ENCODE data around the gene GALNT18. TPM values are rescaled to one million over a fixed set of nuclear protein-coding genes. Genes with fewer than 3 reads are reported as not detected.

The GALNT18 gene
- polyA plus RNA-seq, 1 donor (not counting 4 experiments of a cell fraction or from before 2014, with no cell fraction given) = 27.2 TPM

GRCh38 chr11:11555208-11555607 lies 66.6 kb downstream of the GALNT18 start:
- H3K4me2 ChIP-seq (ENCODE audit: control insufficient read depth, extremely low read depth, insufficient read depth, low read depth, low read length) = no peak overlapping the region
- TF ChIP-seq EZH2 (IDR thresholded peaks at IDR 0.05; ENCODE audit: low read length) (no peak), CTCF (optimal IDR thresholded peaks at IDR 0.05 in 1 of 3, IDR thresholded peaks at IDR 0.05 in 1 of 3, conservative IDR thresholded peaks at IDR 0.05 in 1 of 3; ENCODE audit: extremely low read depth in 1 of 3, insufficient read depth in 2 of 3, low read length in 3 of 3) (no peak)
- H4K20me1 ChIP-seq (ENCODE audit: control insufficient read depth, extremely low read depth, insufficient read depth, low read length) = no peaks in the 10 kb centered on the region
- no peaks in the 10 kb centered on the region for H3K27me3 ChIP-seq (ENCODE audit: control insufficient read depth, extremely low read depth, insufficient read depth, low read length)
- FAIRE-seq = no peak
- H2AFZ ChIP-seq (ENCODE audit: control insufficient read depth, low read length) = no peak overlapping the region
- H3K79me2 ChIP-seq (ENCODE audit: control insufficient read depth, insufficient read depth, low read length) = peaks cover 9% of the 10 kb centered on the region
- DNase-seq (ENCODE audit: low read depth, low spot score) = no peak
- no peaks in the 10 kb centered on the region for H3K36me3 ChIP-seq (ENCODE audit: control insufficient read depth in 2 of 2, extremely low read depth in 1 of 2, insufficient read depth in 2 of 2, low read length in 2 of 2)
- H3K9me3 ChIP-seq (ENCODE audit: control insufficient read depth, low read depth, low read length) = no peaks in the 10 kb centered on the region
- dilution Hi-C loops (cut with MboI; ENCODE audit: extremely low pct_ligation_motif_present, low sequenced_read_pairs) = no loop called here
- H3K9ac ChIP-seq (ENCODE audit: control insufficient read depth, extremely low read depth, insufficient read depth, low read length) = no peak overlapping the region
- H3K9me1 ChIP-seq (ENCODE audit: control insufficient read depth, extremely low read depth, insufficient read depth, low read length) = no peaks in the 10 kb centered on the region
- H3K4me3 ChIP-seq (ENCODE audit: control insufficient read depth in 2 of 3, extremely low read depth in 1 of 3, insufficient read depth in 2 of 3, low read depth in 1 of 3, low read length in 3 of 3) = no peak overlapping the region
- H3K27ac ChIP-seq (ENCODE audit: control insufficient read depth, insufficient read depth, low read length) = no peak overlapping the region
- peaks cover 19% of the 10 kb centered on the region for H3K4me1 ChIP-seq (ENCODE audit: control insufficient read depth, extremely low read depth, insufficient read depth, low read length)

- FAIRE-seq = no peak
- H3K4me3 ChIP-seq (ENCODE audit: control insufficient read depth in 2 of 3, extremely low read depth in 1 of 3, insufficient read depth in 2 of 3, low read depth in 1 of 3, low read length in 3 of 3) = no peak overlapping the region
- H3K9me1 ChIP-seq (ENCODE audit: control insufficient read depth, extremely low read depth, insufficient read depth, low read length) = no peaks in the 10 kb centered on the region
- H2AFZ ChIP-seq (ENCODE audit: control insufficient read depth, low read length) = no peak overlapping the region
- peaks cover 13% of the 10 kb centered on the region for H3K4me1 ChIP-seq (ENCODE audit: control insufficient read depth, extremely low read depth, insufficient read depth, low read length)
- no peaks in the 10 kb centered on the region for H3K9me3 ChIP-seq (ENCODE audit: control insufficient read depth, low read depth, low read length)
- TF ChIP-seq CTCF (optimal IDR thresholded peaks at IDR 0.05 in 1 of 3, IDR thresholded peaks at IDR 0.05 in 1 of 3, conservative IDR thresholded peaks at IDR 0.05 in 1 of 3; ENCODE audit: extremely low read depth in 1 of 3, insufficient read depth in 2 of 3, low read length in 3 of 3) (no peak), EZH2 (IDR thresholded peaks at IDR 0.05; ENCODE audit: low read length) (no peak)
- H3K27me3 ChIP-seq (ENCODE audit: control insufficient read depth, extremely low read depth, insufficient read depth, low read length) = no peaks in the 10 kb centered on the region
- peaks cover 16% of the 10 kb centered on the region for H3K79me2 ChIP-seq (ENCODE audit: control insufficient read depth, insufficient read depth, low read length)
- no peaks in the 10 kb centered on the region for H4K20me1 ChIP-seq (ENCODE audit: control insufficient read depth, extremely low read depth, insufficient read depth, low read length)
- H3K36me3 ChIP-seq (ENCODE audit: control insufficient read depth in 2 of 2, extremely low read depth in 1 of 2, insufficient read depth in 2 of 2, low read length in 2 of 2) = no peaks in the 10 kb centered on the region
- dilution Hi-C loops (cut with MboI; ENCODE audit: extremely low pct_ligation_motif_present, low sequenced_read_pairs) = no loop called here
- DNase-seq (ENCODE audit: low read depth, low spot score) = no peak
- no peak overlapping the region for H3K27ac ChIP-seq (ENCODE audit: control insufficient read depth, insufficient read depth, low read length)
- H3K9ac ChIP-seq (ENCODE audit: control insufficient read depth, extremely low read depth, insufficient read depth, low read length) = no peak overlapping the region
- H3K4me2 ChIP-seq (ENCODE audit: control insufficient read depth, extremely low read depth, insufficient read depth, low read depth, low read length) = no peak overlapping the region
Measured at GRCh38 chr11:11553573-11553972, 68.2 kb downstream of the GALNT18 start.

Measured in keratinocyte (primary cell).